Measurements from ENCODE around the gene FYB1. TPM values are rescaled to one million over a fixed set of nuclear protein-coding genes. Genes with fewer than 3 reads are reported as not detected.

The FYB1 gene
- polyA plus RNA-seq, 3 donors, result 75.3 to 141 (median 118) TPM

DNA sequence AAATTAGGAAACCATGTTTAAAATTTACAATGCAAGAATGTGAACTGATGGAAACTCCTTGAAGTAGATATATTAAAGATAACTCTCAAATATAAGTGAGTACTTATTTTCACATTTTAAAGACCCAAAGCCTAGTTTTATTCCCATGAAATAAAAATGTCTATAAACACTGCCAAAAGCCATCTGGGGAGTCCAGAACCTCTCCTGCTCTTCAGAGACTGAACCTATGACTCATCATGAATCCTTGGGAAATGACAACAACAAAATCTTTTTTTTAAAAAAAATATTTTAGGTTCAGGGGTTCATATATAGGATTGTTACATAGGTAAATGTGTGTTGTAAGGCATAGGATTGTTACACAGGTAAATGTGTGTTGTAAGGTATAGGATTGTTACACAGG is 33.8 kb upstream of the FYB1 start:
- peaks cover 68% of the 10 kb centered on the region for H3K79me2 ChIP-seq (ENCODE audit: insufficient read depth, low read length)
- peaks cover 38 to 42% of the 10 kb centered on the region in 2 donors for H3K36me3 Mint-ChIP-seq
- peaks cover 12 to 23% (median 18%) of the 10 kb centered on the region in 7 donors for H3K9me3 Mint-ChIP-seq
- H3K36me3 ChIP-seq (replicated peaks in 1 of 2; ENCODE audit: control insufficient read depth in 1 of 2, insufficient read depth in 2 of 2, low read length in 2 of 2), result peaks cover 19 to 38% of the 10 kb centered on the region in 2 donors
- no peak for TF ChIP-seq CTCF (IDR thresholded peaks at IDR 0.05)
- H3K4me1 ChIP-seq (ENCODE audit: control insufficient read depth in 1 of 2, insufficient read depth in 2 of 2, low read length in 2 of 2), result peaks cover 43 to 57% of the 10 kb centered on the region in 2 donors
- DNase-seq, result peak in 2 of 3 donors; percentile 40 to 56
- no peaks in the 10 kb centered on the region for H3K27me3 ChIP-seq (ENCODE audit: control insufficient read depth in 2 of 2, insufficient read depth in 2 of 2, low read length in 2 of 2)
- no peaks in the 10 kb centered on the region for H4K20me1 ChIP-seq (ENCODE audit: insufficient read depth, low read length)
- H3K4me3 Mint-ChIP-seq, result no peak overlapping the region
- H3K4me1 Mint-ChIP-seq, result peaks cover 50% of the 10 kb centered on the region
- no peak overlapping the region for H3K4me3 ChIP-seq (replicated peaks in 1 of 3; ENCODE audit: low read depth in 2 of 3, low read length in 3 of 3)
- H3K27ac ChIP-seq (ENCODE audit: low read depth in 1 of 2, low read length in 2 of 2), result peak overlapping the region in 1 of 2 donors; percentile 77
- peaks cover 10 to 16% of the 10 kb centered on the region in 2 donors for H3K9me3 ChIP-seq (replicated peaks in 1 of 2; ENCODE audit: control insufficient read depth in 1 of 2, insufficient read depth in 1 of 2, low read length in 2 of 2)
- peak overlapping the region in 3 of 7 donors; percentile 11 to 64 (median 45) for H3K27ac Mint-ChIP-seq
- H3K9ac ChIP-seq (ENCODE audit: insufficient read depth, low read length, poor library complexity, severe bottlenecking), result no peak overlapping the region
- H3K27me3 Mint-ChIP-seq (ENCODE audit: low read depth in 3 of 3), result no peaks in the 10 kb centered on the region
- H2AFZ ChIP-seq (ENCODE audit: insufficient read depth, low read depth, low read length, poor library complexity, severe bottlenecking), result no peak overlapping the region
- intact Hi-C loops (cut with micrococcal nuclease), result no loop called here
- H3K4me2 ChIP-seq (replicated peaks; ENCODE audit: extremely low read depth, low read length, poor library complexity, severe bottlenecking), result no peak overlapping the region

GRCh38 chr5:39249564-39250274 is 30.4 kb upstream of the FYB1 start:
- Histone ChIP-seq H3K36me3 (replicated peaks in 1 of 2; ENCODE audit: control insufficient read depth in 1 of 2, insufficient read depth in 2 of 2, low read length in 2 of 2) (peaks cover 37 to 63% of the 10 kb centered on the region in 2 donors), H3K27ac (ENCODE audit: low read depth in 1 of 2, low read length in 2 of 2) (peak overlapping the region in 1 of 2 donors; percentile 51), H3K4me3 (replicated peaks in 1 of 3; ENCODE audit: low read depth in 2 of 3, low read length in 3 of 3) (peak overlapping the region in 1 of 3 experiments; percentile 19), H3K9me3 (replicated peaks in 1 of 2; ENCODE audit: control insufficient read depth in 1 of 2, insufficient read depth in 1 of 2, low read length in 2 of 2) (peaks cover 10 to 16% of the 10 kb centered on the region in 2 donors), H3K4me1 (ENCODE audit: control insufficient read depth in 1 of 2, insufficient read depth in 2 of 2, low read length in 2 of 2) (peaks cover 10 to 23% of the 10 kb centered on the region in 2 donors), H3K27me3 (ENCODE audit: control insufficient read depth in 2 of 2, insufficient read depth in 2 of 2, low read length in 2 of 2) (no peaks in the 10 kb centered on the region), H2AFZ (ENCODE audit: insufficient read depth, low read depth, low read length, poor library complexity, severe bottlenecking) (no peak overlapping the region), H3K79me2 (ENCODE audit: insufficient read depth, low read length) (peaks cover 41% of the 10 kb centered on the region), H3K4me2 (replicated peaks; ENCODE audit: extremely low read depth, low read length, poor library complexity, severe bottlenecking) (no peak overlapping the region), H3K9ac (ENCODE audit: insufficient read depth, low read length, poor library complexity, severe bottlenecking) (no peak overlapping the region), H4K20me1 (ENCODE audit: insufficient read depth, low read length) (no peaks in the 10 kb centered on the region)
- WGBS (ENCODE audit: insufficient coverage), result no CpG with 5 or more reads among the region's 1 CpG
- peaks cover 20% of the 10 kb centered on the region for H3K4me1 Mint-ChIP-seq
- no peak for DNase-seq
- peaks cover 56 to 58% of the 10 kb centered on the region in 2 donors for H3K36me3 Mint-ChIP-seq
- H3K4me3 Mint-ChIP-seq, result no peak overlapping the region
- peaks cover 15 to 32% (median 20%) of the 10 kb centered on the region in 7 donors for H3K9me3 Mint-ChIP-seq
- peaks cover 0 to 2% (median 1%) of the 10 kb centered on the region in 3 donors for H3K27me3 Mint-ChIP-seq (ENCODE audit: low read depth in 3 of 3)
- no peak for TF ChIP-seq CTCF (IDR thresholded peaks at IDR 0.05)
- peak overlapping the region in 6 of 7 donors; percentile 41 to 88 (median 78) for H3K27ac Mint-ChIP-seq
- intact Hi-C loops (cut with micrococcal nuclease), result no loop called here

All from CD14-positive monocyte (primary cell).